Motor neuron (in vitro differentiated cells): ENCODE measurements around the gene UBE2V1. TPM values are rescaled to one million over a fixed set of nuclear protein-coding genes. Genes with fewer than 3 reads are reported as not detected.

Experiments used
- ATAC-seq, 8 experiments: fragments of 200-7000 bp; cut with Tn5 transposase; replicated peaks in 6 of 8; 2 replicates each; pipeline ENCODE4 v1.8.0; 2021; ENCODE audit warnings: mild to moderate bottlenecking in 8 of 8, moderate library complexity in 8 of 8
- H3K27ac ChIP-seq, 2 donors: fragments of 250-450 bp; sonication (Bioruptor Pico); 2 replicates each; pipeline ENCODE4 v1.9.0; 2021; ENCODE audit warnings: antibody characterized with exemption in 2 of 2, mild to moderate bottlenecking in 2 of 2, moderate library complexity in 1 of 2
- H3K4me1 ChIP-seq, 2 donors: fragments of 250-450 bp; sonication (Bioruptor Pico); replicated peaks in 1 of 2; 2 replicates each; pipeline ENCODE4 v1.6.1; 2021; ENCODE audit warnings: antibody characterized with exemption in 2 of 2, mild to moderate bottlenecking in 2 of 2, moderate library complexity in 1 of 2
- H3K4me3 ChIP-seq, 5 donors: fragments of 250-450 bp; sonication (Bioruptor Pico); 2 replicates each; pipeline ENCODE4 v1.9.0; 2021; ENCODE audit warnings: antibody characterized with exemption in 5 of 5, mild to moderate bottlenecking in 5 of 5, moderate library complexity in 4 of 5
- WGBS, 10 experiments: fragments of 450-650 bp; shearing (Covaris generic); methylation state at CpG; one replicate each; pipeline ENCODE4 v1.0.0; 2022; 5-methylcytosine and 5-hydroxymethylcytosine counted together
- in situ Hi-C, 9 experiments: fragments of 400-800 bp; cut with MboI; loops; one replicate each; pipeline ENCODE4 v1.15.0; 2021; ENCODE audit warnings: low sequenced_read_pairs in 9 of 9, low pct_unique_long_range_greater_than_20kb in 2 of 9; ENCODE audit not compliant: unreplicated experiment in 9 of 9
- total RNA-seq, 8 experiments: library from RNA; unstranded; fragments of 300-600 nt; gene quantifications; 2 replicates each; pipeline versions ENCODE4 v1.2.3 to v1.2.4, GENCODE V29; 2022

UBE2V1 gene
- total RNA-seq, 8 experiments from 2014 or later = 55.7 to 158 (median 87.4) TPM

- Histone ChIP-seq H3K4me1 (no peaks in the 10 kb centered on the region), H3K4me3 (no peak overlapping the region), H3K27ac (no peak overlapping the region)
- ATAC-seq = no peak
- 33 to 100% (median 87%) methylated on average over 1 to 8 of the region's 10 CpGs; no CpG with 5 or more reads in 4 of the 10 experiments for WGBS, 10 experiments
- in situ Hi-C loops = no loop called here
Observed at GRCh38 chr20:50049442-50050026, 63.4 kb downstream of the UBE2V1 start.

GRCh38 chr20:50048420-50049166 is 64.4 kb downstream of the UBE2V1 start:
- Histone ChIP-seq H3K4me1 (peaks cover 0 to 3% of the 10 kb centered on the region in 2 donors), H3K27ac (no peak overlapping the region), H3K4me3 (no peak overlapping the region)
- peak in 6 of 8 experiments; percentile 1 to 76 (median 47) for ATAC-seq
- in situ Hi-C loops = no loop called here
- WGBS, 10 experiments = 30 to 97% (median 77%) methylated on average over 2 to 8 of the region's 16 CpGs; no CpG with 5 or more reads in 2 of the 10 experiments

GRCh38 chr20:50044353-50044960 is 68.5 kb downstream of the UBE2V1 start:
- H3K4me3 ChIP-seq = no peak overlapping the region
- no peak overlapping the region for H3K27ac ChIP-seq
- WGBS, 10 experiments = 40 to 100% (median 77%) methylated on average over 1 to 3 of the region's 5 CpGs; no CpG with 5 or more reads in 5 of the 10 experiments
- no peak for ATAC-seq
- in situ Hi-C loops = no loop called here
- peaks cover 0 to 8% of the 10 kb centered on the region in 2 donors for H3K4me1 ChIP-seq

GRCh38 chr20:50043573-50044352 is 69.2 kb downstream of the UBE2V1 start:
- no peak overlapping the region for H3K27ac ChIP-seq
- in situ Hi-C loops = no loop called here
- 60 to 100% (median 85%) methylated on average over 1 to 16 of the region's 22 CpGs; no CpG with 5 or more reads in 4 of the 10 experiments for WGBS, 10 experiments
- no peak for ATAC-seq
- no peak overlapping the region for H3K4me3 ChIP-seq
- H3K4me1 ChIP-seq = peaks cover 0 to 8% of the 10 kb centered on the region in 2 donors

DNA sequence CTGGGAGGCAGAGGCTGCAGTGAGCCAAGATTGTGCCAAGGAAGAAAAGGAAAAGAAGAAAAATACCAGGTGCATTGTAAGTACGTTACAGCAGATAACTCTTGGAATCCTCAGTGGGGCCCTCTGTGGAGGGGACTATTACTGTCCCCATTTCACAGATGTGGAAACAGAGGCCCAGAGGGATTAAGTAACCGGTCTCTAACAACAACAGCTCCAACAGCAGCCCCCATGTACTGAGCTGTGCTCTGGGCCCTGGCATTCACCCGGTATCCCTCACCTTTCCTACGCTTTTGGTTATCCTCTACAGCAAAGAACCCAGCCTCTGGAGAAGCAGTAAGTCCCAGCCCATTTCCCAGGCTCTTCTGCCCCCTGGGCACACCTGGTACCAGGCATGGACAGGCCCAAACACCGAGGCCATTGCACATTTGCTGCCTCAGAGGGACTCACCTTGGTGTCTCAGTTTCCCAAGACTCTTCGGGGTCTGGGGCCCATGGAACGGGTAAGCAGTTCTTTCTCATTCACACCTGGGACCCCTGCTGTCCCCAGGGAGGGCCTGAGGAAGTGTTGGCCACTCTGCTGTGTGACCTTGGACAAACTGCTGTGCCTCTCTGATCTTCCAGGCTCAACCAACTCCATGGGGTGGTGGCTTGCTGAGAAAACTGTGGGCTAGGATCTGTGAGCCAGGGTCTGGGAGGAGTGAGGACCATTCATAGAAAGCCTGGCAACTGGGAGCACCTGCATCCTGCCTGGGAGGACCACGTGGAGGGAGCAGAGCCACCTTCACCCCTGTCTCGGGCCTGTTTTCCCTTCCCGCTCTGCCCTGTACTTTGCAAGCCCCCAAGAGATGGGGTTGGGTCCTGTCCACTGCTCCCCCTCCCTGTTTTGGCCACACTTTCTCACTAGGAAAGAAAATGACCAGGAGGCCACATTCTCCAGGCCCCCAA is 70.3 kb downstream of the UBE2V1 start:
- in situ Hi-C loops = no loop called here
- ATAC-seq = no peak

GRCh38 chr20:50041246-50041873 is 71.6 kb downstream of the UBE2V1 start:
- Histone ChIP-seq H3K27ac (no peak overlapping the region), H3K4me3 (no peak overlapping the region), H3K4me1 (peaks cover 0 to 8% of the 10 kb centered on the region in 2 donors)
- in situ Hi-C loops = no loop called here
- WGBS, 10 experiments = 65 to 100% (median 93%) methylated on average over 1 to 9 of the region's 16 CpGs; no CpG with 5 or more reads in 1 of the 10 experiments
- ATAC-seq = no peak

More for the DNA sequence above, 70.3 kb downstream of the UBE2V1 start:
- Histone ChIP-seq H3K4me1 (peaks cover 0 to 8% of the 10 kb centered on the region in 2 donors), H3K27ac (no peak overlapping the region), H3K4me3 (no peak overlapping the region)
- WGBS, 10 experiments = 70 to 100% (median 90%) methylated on average over 1 to 7 of the region's 10 CpGs; no CpG with 5 or more reads in 3 of the 10 experiments

DNA sequence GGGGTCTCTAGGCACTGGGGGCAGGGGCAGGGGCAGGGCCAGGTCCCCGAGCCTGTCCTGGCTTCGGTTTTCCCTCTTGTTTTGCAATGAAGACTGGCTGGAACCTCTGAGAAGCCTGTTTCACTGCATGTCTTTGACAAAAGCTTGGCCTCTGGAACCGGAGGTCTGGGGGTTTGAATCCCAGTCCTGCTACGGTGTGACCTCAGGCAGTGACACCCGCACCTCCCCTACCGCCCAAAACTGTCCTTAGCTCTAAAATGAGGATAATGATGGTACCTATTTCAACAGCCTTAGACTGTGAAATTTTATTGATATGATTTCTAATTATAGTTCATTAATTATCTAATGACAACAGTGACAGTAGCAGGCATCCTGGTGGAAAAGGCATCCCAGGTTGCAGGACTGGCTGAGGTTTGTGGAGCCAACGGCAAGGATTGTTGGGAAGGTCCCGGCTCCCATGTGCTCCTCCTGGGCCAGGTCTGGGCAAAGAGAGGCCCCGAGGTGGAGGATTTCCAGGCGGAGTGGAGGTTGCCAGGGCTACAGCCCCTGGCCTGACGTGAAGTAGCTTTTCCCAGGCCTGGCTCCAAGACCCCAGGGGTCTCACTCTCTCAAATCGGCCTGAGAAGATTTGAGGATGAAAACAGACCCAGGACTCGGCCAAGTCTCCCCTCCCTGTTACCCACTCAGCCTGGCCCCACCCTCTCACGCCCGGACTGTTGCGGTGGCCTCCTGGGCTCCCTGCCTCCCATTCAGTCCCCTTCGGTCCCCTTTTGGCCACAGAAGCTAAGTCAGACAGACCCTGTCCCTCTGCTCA is 72.3 kb downstream of the UBE2V1 start:
- in situ Hi-C loops = no loop called here
- Histone ChIP-seq H3K27ac (no peak overlapping the region), H3K4me3 (no peak overlapping the region), H3K4me1 (peaks cover 0 to 8% of the 10 kb centered on the region in 2 donors)
- WGBS, 10 experiments = 52 to 81% (median 75%) methylated on average over 4 to 5 of the region's 17 CpGs; no CpG with 5 or more reads in 7 of the 10 experiments
- no peak for ATAC-seq

GRCh38 chr20:50039706-50040431 is 73.1 kb downstream of the UBE2V1 start:
- Histone ChIP-seq H3K4me1 (peaks cover 0 to 8% of the 10 kb centered on the region in 2 donors), H3K27ac (no peak overlapping the region), H3K4me3 (no peak overlapping the region)
- 0 to 82% (median 72%) methylated on average over 1 to 3 of the region's 10 CpGs; no CpG with 5 or more reads in 6 of the 10 experiments for WGBS, 10 experiments
- in situ Hi-C loops = no loop called here
- ATAC-seq = peak in 5 of 8 experiments; percentile 14 to 40 (median 23)

GRCh38 chr20:50038574-50038991 is 74.4 kb downstream of the UBE2V1 start:
- peak in 2 of 8 experiments; percentile 24 to 26 for ATAC-seq
- Histone ChIP-seq H3K4me1 (peaks cover 0 to 5% of the 10 kb centered on the region in 2 donors), H3K27ac (no peak overlapping the region), H3K4me3 (no peak overlapping the region)
- WGBS, 10 experiments = 10 to 80% (median 40%) methylated on average over 1 to 3 of the region's 10 CpGs; no CpG with 5 or more reads in 7 of the 10 experiments
- in situ Hi-C loops = no loop called here

DNA sequence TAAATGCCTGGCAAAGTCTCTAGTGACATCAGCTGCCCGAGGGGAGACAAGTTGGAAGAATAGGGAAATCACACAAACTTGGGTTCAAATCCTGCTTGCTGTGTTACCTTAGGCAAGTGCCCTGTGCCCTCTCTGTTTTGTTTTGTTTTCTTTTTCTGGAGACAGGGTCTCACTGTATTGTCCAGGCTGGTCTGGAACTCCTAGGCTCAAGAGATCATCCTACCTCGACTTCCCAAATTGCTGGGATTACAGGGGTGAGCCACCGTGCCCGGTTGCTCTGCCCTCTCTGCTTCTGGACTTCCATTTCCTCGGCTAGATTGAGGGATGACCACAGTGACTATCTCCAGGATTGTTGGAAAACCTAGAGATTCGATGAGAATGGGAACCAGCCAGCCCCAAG is 74.8 kb downstream of the UBE2V1 start:
- Histone ChIP-seq H3K27ac (no peak overlapping the region), H3K4me1 (peaks cover 0 to 5% of the 10 kb centered on the region in 2 donors), H3K4me3 (no peak overlapping the region)
- in situ Hi-C loops = no loop called here
- WGBS, 10 experiments = 40 to 83% (median 65%) methylated on average over 2 to 5 of the region's 6 CpGs; no CpG with 5 or more reads in 4 of the 10 experiments
- no peak for ATAC-seq
